Choroid plexus epithelial cell (primary cell): ENCODE measurements around the gene SLAMF6.
"Not testable (repeated sequence)": the region's sequence is repeated elsewhere in the genome, so short reads cannot be mapped to it uniquely, and the experiment has no call there.

Experiments used
- DNase-seq: peaks from one replicate; pipeline ENCODE4 v3.0.0-alpha.2; 2010; ENCODE audit warnings: low read depth
- H3K4me3 ChIP-seq: 2 replicates; pipeline ENCODE4 v1.5.1; 2011; ENCODE audit warnings: low read depth, mild to moderate bottlenecking, control low read depth, low read length, moderate library complexity
- CTCF ChIP-seq: conservative IDR thresholded peaks from 2 replicates; pipeline ENCODE4 v1.5.1; 2011; ENCODE audit warnings: low read depth, mild to moderate bottlenecking, control low read depth, inconsistent platforms, low read length, moderate library complexity

Gene SLAMF6

DNA sequence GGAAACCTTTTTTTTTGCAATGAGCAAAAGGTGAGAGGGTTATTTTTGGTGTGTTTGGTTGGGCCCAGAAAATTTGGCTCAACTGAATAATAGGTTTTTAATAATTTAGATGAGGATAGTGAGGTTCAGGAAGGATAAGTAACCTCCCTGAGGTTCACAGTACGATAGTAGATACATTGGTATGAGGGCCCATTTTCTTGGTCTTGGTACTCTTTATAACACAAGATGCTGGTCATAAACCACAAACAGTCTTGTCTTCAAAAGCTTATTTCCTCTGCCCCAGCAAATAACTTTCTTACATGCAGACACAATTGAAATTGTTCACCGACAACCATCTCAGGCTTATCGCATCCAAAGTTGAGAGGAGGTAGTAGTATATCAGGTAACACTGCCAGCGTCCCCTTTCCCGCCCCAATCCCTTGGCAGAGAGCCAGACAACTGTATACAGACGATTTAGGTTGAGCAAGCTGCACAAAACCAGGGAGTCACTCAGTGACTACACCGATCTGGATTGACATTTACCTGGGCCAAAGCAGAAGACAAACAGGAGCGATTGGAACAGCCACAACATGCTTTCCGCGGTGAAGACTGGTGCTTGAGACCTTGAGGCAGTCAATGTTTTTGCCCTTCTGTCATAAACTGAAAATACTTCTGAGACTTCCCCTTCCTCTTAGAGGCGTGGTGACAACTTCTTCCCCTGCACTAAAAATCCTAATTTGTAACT lies at the start of gene SLAMF6:
Gene SLAMF6 (minus strand): TSS at position 634 of the 724 bp plus-strand sequence. CDS start 63 bp downstream, at position 571.
- DNase-seq, result no peak
- TF ChIP-seq CTCF, result no peak
- H3K4me3 ChIP-seq, result no peak within 1 kb of the TSS

DNA sequence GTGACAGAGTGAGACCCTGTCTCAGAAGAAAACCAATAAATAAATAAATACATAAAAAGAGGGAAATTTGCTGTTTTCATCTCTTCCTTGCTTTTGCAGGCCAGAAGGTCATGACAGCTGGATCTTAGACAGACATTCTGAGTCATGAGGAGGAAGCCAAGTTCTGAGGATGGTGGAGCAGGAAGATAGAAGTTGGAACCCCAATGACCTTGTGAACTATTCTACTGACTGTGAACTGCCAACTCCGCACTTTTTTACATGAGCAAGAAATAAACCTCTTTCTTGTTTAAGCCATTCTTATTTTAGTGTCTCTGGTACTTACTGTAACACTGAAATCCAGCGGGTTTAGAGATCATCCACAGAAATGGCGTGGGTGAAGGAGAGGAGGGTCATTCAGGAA lies 47.8 kb upstream of the SLAMF6 start:
- no peak overlapping the region for H3K4me3 ChIP-seq
- DNase-seq, result no peak
- no peak for TF ChIP-seq CTCF

DNA sequence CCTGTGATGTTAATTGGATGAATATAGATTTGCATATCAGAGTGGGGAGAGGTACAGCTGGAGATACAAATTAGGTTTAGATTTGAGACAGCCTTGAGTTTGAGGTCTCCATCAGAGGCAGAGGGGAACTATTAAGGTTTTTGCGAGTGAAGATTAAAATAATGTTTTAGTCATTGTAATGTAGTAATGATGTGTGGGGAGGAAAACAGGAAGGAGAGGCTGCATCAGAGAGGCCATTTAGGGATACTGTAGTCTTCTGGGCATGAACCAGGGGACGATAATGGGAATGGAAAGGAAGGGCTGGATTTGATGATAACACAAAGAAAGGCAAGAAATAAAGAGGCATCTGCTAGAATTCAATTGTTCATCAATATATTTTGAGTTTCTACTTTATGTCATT lies 46.8 kb upstream of the SLAMF6 start:
- no peak overlapping the region for H3K4me3 ChIP-seq

DNA sequence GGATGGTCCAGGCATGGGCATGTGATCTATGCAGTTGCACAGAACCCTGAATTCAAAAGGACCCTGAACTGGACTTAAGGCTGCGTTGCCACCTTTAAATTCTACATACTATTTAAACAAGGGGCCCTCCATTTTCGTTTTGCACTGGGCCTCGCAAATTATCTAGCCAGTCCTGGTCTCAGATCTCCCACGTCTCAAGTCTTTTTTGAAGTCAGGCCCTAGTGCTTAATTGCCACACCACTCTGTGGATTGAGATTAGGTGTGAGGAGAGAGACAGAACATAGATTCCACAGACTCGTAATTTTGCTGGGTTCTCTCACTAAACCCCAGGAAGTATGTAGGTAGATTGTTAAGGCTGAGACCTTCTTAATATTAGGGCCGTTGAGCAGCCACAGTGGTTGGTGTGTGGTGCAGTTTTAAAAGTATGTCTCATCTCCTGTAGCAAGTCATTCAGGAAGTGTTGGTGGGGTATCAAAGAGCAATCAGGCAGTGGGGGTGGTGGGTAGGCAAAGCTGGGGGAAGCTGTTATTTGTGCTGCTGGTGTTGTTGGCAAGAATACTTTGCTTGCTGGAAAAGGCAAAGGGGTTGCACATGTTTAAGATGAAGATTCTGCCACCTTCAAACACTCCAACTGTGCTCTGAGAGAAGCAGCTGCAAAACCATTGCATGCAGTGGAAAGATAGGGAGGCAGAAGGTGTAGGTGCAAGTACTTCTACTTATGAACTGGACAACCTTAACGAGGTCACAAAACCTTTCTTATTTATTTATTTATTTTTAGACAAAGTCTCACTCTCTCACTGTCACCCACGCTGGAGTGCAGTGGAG lies 45.0 kb upstream of the SLAMF6 start:
- TF ChIP-seq CTCF, result no peak
- no peak overlapping the region for H3K4me3 ChIP-seq
- no peak for DNase-seq

More for the DNA sequence above, 46.8 kb upstream of the SLAMF6 start:
- TF ChIP-seq CTCF, result no peak
- no peak for DNase-seq

DNA sequence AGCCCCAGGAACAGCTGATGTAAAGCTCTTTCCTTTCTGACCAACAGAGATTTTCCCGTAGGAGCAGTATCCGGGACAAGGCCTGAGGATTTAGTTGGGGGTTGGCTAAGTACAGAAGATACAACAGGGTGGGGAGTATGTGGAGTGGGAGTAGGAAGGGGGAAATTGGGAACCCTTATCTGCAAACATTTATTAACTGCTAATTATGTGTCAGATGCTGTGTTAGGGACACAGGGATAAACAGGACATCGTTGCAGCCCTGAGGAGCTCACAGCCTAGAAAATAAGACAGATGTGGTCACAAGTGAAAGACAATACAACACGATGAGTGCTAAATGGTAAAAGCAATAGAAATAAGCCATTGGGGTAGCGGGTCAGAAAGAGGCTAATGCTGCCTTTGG lies 44.3 kb upstream of the SLAMF6 start:
- no peak overlapping the region for H3K4me3 ChIP-seq
- no peak for DNase-seq
- no peak for TF ChIP-seq CTCF

DNA sequence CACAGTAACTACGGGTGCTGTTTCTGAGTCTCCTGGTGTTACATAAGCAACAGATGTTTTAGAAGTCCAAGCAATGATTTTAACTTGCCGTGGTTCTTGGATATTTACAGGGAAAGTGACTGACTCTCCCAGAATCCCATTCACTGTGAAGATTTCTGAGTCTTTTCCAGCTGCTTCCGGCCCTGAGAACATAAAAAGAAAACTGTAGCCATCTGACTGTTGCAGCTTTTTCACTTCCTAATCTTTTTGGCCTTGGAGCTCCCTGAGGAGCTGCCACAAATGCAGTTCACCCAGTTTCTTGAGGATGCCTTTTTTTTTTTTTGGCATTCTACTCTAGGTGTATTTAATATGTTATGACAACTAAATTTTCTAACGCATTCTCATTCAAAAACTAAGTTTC lies 42.5 kb upstream of the SLAMF6 start:
- DNase-seq, result no peak
- H3K4me3 ChIP-seq, result no peak overlapping the region
- no peak for TF ChIP-seq CTCF

DNA sequence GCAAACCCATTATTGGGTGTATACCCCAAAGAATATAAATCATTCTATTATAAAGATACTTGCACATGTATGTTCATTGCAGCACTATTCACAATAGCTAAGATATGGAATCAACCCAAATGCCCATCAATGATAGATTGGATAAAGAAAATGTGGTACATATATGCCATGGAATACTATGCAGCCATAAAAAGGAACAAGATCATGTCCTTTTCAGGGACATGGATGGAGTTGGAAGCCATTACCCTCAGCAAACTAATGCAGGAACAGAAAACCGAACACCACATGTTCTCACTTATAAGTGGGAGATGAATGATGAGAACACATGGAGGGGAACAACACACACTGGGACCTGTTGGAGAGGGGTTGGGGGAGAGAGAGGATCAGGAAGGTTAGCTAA lies 40.2 kb upstream of the SLAMF6 start:
- H3K4me3 ChIP-seq, DNase-seq: not testable (repeated sequence)

GRCh38 chr1:160562745-160563144 lies 39.7 kb upstream of the SLAMF6 start:
- H3K4me3 ChIP-seq, DNase-seq: not testable (repeated sequence)
